ENCODE results near the gene SEMA4D.

SEMA4D gene

GRCh38 chr9:89420397-89421178, 77.3 kb downstream of the SEMA4D start:
- in situ Hi-C loops (cut with HindIII; ENCODE audit: low sequenced_read_pairs), result loop anchor here (25.0 kb wide), 1 partner anchor 92 kb away; no protein-coding TSS in a partner anchor

GRCh38 chr9:89419978-89420394, 77.9 kb downstream of the SEMA4D start:
- in situ Hi-C loops (cut with HindIII; ENCODE audit: low sequenced_read_pairs), result loop anchor here (25.0 kb wide), 1 partner anchor 92 kb away; no protein-coding TSS in a partner anchor

DNA sequence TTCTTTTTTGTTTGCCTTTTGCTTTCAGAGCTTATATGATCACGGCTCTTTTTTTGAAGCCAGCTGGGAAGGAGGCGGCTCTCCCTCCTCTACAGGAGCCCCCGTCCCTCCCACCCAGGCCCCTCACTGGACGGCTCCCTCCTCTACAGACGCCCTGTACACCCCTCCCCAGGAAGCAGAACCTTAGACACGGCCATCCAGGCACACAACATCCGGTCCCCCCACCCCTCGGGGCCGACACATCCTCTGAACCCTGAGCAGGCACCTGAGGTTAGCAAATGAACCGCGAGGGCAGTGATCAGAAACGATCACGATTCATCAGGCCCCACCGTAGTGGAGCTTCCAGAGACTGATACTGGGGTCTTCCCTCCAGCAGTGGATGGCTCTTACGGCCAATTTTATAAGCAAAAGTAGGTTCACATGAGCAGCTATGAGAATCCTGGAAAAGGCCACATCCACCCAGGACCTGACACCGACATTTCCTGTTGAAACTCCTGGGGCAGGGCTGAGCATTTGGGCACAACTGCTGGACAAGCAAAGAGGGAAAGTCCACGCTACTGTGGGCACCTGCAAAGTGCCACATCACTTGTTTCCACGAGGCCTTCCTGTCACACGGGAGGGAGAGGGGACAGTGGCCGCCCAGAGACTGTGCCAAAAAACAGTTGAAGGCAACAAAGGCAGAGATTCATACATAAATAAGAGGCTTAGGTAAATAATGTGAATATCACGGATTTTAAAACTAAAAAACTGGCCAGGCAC, 78.9 kb downstream of the SEMA4D start:
- in situ Hi-C loops (cut with HindIII; ENCODE audit: low sequenced_read_pairs), result loop anchor here (25.0 kb wide), 1 partner anchor 93 kb away; no protein-coding TSS in a partner anchor

- in situ Hi-C loops (cut with HindIII; ENCODE audit: low sequenced_read_pairs), result loop anchor here (25.0 kb wide), 1 partner anchor 94 kb away; no protein-coding TSS in a partner anchor
Observed at GRCh38 chr9:89418474-89418845, 79.5 kb downstream of the SEMA4D start.

DNA sequence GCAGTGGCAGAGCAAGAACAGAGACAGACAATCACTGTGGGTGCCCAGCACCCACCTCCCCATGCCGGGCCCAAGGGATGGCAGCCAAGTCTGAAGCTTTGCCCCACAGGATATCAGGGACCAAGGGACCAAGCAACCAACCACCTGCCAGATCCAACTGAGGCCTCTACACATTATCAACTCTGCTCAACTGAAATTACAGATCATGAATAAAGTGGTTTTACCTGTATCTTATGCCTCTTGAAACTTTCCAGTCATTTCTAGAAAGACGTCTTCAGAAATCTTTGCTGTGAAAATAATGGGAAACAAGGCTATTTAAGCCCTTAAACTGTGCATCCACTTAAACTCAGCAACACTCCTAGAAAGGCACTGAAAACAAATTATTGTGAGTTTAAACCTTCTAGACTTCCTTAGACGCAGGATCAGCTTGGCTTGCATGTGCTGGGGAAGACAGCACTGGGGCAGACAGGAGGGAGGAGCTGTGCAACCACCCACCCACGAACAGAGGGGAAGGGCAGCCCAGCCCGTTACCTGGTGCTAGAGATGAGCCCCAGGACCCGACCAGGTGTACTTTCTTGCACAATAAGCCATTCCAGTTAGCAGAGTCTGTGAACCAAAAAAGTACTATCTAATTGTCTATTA, 80.0 kb downstream of the SEMA4D start:
- in situ Hi-C loops (cut with HindIII; ENCODE audit: low sequenced_read_pairs), result loop anchor here (25.0 kb wide), 1 partner anchor 94 kb away; no protein-coding TSS in a partner anchor

GRCh38 chr9:89414670-89415324, 83.1 kb downstream of the SEMA4D start:
- in situ Hi-C loops (cut with HindIII; ENCODE audit: low sequenced_read_pairs), result loop anchor here (25.0 kb wide), 1 partner anchor 98 kb away; no protein-coding TSS in a partner anchor

- in situ Hi-C loops (cut with HindIII; ENCODE audit: low sequenced_read_pairs), result loop anchor here (25.0 kb wide), 1 partner anchor 98 kb away; no protein-coding TSS in a partner anchor
Observed at GRCh38 chr9:89413963-89414638, 83.8 kb downstream of the SEMA4D start.

GRCh38 chr9:89412951-89413350, 85.0 kb downstream of the SEMA4D start:
- in situ Hi-C loops (cut with HindIII; ENCODE audit: low sequenced_read_pairs), result loop anchor here (25.0 kb wide), 1 partner anchor 99 kb away; no protein-coding TSS in a partner anchor

DNA sequence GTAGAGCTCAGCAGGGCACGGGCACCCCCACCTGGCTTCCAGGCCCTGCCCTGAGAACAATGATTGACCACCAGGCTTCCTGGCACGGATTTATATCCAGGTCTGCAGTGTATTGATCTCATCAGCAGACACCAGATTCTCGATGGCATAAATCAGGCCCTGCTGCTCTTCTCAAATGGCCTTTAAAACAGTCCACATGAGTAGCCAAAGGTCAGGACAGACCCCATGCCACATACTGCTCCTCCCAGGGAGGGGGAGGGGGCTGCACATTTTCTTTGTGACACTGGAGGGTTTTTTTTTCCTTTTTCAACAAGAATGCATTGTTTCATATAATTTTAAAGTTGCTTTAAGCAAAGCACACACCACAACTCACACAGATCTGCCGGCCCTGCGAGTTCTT, 85.4 kb downstream of the SEMA4D start:
- in situ Hi-C loops (cut with HindIII; ENCODE audit: low sequenced_read_pairs), result loop anchor here (25.0 kb wide), 1 partner anchor 100 kb away; no protein-coding TSS in a partner anchor

- in situ Hi-C loops (cut with HindIII; ENCODE audit: low sequenced_read_pairs), result loop anchor here (25.0 kb wide), 1 partner anchor 101 kb away; no protein-coding TSS in a partner anchor
Observed at GRCh38 chr9:89411759-89412158, 86.2 kb downstream of the SEMA4D start.

DNA sequence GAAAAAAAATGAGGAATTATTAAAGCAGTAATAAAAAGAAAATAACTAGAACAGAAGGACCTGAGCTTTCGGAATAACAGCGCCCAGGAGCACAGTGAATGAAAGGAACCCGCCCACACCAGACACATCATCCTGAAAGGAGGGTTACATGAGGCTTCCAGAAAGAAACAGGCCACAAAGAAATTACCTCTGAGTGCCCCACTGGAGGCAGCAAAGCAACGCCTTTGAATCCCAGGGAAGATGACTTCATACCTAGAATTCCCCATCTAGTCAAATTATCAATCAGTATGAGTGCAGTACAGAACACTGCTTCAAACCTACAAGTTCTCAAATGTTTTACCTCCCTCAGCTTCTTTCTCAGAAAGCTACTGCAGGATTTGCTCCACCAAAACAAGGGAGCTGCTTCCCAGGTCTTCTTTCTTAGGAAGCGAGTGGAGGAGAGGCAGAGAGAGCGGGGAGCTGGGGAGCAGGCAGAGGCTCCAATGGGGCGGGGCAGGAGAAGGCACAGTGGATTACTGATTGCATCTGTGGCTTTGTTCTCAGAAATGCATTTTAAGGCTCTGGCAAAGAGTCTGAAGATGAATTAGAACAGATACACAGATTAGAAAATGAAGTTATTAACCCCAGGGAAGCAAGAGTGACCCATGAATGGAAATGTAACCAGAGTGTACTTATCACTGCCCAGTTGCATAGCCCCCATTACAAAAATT, 87.1 kb downstream of the SEMA4D start:
- in situ Hi-C loops (cut with HindIII; ENCODE audit: low sequenced_read_pairs), result loop anchor here (25.0 kb wide), 1 partner anchor 102 kb away; no protein-coding TSS in a partner anchor

DNA sequence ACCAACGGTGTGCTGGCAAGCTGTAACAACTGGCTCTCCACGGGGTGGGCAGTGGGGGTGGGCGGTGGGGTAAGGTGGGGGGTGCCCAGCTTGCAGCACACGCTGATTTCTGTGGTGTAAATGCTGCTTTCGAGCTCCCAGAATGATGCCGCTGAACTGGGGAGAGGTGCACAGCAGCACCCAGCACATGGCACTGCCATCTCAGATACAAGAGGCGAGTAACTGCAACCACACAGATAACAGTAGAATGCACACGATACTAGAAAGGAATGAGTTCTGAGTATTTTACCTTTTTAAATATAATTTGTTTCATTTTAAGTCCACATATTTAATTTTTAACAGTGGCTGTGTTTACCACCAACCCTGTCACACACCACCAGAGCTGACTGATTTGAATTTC, 87.9 kb downstream of the SEMA4D start:
- in situ Hi-C loops (cut with HindIII; ENCODE audit: low sequenced_read_pairs), result loop anchor here (25.0 kb wide), 1 partner anchor 102 kb away; no protein-coding TSS in a partner anchor

DNA sequence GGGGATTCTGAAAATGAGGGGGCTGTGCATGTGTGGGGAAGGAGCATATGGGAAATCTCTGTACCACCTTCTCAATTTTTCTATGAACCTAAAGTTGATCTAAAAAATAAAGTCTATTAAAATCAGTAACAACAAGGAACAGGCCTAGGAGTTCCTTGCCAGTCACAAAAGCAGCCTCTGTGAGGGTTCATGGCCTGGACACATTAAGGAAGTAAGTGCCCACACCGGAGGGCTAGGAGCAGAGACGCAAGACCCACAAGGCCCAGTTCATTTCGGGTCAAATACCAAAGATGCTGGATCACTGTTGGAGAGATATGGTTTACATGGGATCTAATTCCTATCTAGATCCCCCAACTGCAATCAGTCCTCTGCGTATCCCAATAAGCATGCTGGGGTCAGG, 88.4 kb downstream of the SEMA4D start:
- in situ Hi-C loops (cut with HindIII; ENCODE audit: low sequenced_read_pairs), result loop anchor here (25.0 kb wide), 1 partner anchor 103 kb away; no protein-coding TSS in a partner anchor

GRCh38 chr9:89408628-89409101, 89.2 kb downstream of the SEMA4D start:
- in situ Hi-C loops (cut with HindIII; ENCODE audit: low sequenced_read_pairs), result loop anchor here (25.0 kb wide), 1 partner anchor 104 kb away; no protein-coding TSS in a partner anchor

GRCh38 chr9:89407070-89407469, 90.8 kb downstream of the SEMA4D start:
- in situ Hi-C loops (cut with HindIII; ENCODE audit: low sequenced_read_pairs), result loop anchor here (25.0 kb wide), 1 partner anchor 105 kb away; no protein-coding TSS in a partner anchor

DNA sequence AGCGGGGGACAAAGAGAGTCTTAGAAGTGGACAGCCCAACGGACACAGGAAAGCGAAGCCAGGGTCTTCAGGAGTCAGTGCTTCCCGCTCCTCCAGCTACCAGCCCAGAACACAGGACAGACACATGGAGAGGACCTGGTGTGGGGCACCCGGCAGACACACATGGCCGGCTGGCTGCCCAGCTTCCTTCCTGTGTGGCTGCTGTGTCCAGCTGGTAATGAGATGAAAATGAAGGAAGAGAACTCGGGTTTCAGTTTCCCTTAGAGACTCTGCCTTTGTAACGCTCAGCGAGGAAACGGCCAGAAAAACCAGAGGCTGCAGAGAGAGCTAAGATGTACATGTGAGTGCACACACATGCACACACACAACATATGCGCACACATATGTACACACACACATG, 92.1 kb downstream of the SEMA4D start:
- in situ Hi-C loops (cut with HindIII; ENCODE audit: low sequenced_read_pairs), result loop anchor here (25.0 kb wide), 1 partner anchor 106 kb away; no protein-coding TSS in a partner anchor

- in situ Hi-C loops (cut with HindIII; ENCODE audit: low sequenced_read_pairs), result loop anchor here (25.0 kb wide), 1 partner anchor 108 kb away; no protein-coding TSS in a partner anchor
Observed at GRCh38 chr9:89404074-89404473, 93.8 kb downstream of the SEMA4D start.

DNA sequence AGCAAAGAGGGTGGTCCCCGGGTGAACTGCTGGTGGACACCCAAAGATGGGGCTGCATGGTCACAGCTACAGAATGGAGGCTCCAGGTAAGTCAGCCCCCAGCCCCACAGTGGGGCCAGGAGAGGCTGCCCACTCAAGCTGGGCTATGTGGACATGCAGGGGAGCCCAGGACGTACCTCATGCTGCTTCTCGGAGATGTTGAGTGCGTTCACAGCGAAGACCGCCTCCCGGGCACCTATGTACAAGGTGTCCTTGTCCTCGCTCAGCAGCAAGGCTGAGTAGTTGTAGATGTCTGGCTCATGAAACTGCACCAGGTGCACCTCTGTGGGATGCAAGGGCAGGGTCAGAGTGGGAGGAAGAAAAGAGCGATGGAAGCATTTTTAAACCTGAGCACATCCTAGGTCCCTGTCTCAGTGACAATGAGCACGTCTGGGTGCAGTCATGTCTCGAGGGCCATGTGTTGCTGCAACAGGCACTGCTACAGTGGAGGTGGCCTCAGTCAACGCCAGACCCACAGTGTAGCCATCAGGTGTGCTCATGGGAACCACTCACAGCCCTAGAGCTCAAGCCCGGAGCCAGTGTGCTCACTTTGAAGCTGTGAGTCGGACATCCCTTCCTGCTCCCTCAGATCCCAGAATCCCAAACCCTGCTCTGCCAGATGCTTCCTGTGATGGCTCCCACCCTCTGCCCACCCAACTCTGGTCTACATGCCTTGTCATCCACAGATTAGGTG, 95.1 kb downstream of the SEMA4D start:
- in situ Hi-C loops (cut with HindIII; ENCODE audit: low sequenced_read_pairs), result loop anchor here (25.0 kb wide), 1 partner anchor 109 kb away; no protein-coding TSS in a partner anchor
